Measurements from ENCODE around the gene TUBGCP6. TPM values are rescaled to one million over a fixed set of nuclear protein-coding genes. Genes with fewer than 3 reads are reported as not detected.

TUBGCP6 gene
- total RNA-seq, 1 experiment from 2014 or later: 31.3 TPM

DNA sequence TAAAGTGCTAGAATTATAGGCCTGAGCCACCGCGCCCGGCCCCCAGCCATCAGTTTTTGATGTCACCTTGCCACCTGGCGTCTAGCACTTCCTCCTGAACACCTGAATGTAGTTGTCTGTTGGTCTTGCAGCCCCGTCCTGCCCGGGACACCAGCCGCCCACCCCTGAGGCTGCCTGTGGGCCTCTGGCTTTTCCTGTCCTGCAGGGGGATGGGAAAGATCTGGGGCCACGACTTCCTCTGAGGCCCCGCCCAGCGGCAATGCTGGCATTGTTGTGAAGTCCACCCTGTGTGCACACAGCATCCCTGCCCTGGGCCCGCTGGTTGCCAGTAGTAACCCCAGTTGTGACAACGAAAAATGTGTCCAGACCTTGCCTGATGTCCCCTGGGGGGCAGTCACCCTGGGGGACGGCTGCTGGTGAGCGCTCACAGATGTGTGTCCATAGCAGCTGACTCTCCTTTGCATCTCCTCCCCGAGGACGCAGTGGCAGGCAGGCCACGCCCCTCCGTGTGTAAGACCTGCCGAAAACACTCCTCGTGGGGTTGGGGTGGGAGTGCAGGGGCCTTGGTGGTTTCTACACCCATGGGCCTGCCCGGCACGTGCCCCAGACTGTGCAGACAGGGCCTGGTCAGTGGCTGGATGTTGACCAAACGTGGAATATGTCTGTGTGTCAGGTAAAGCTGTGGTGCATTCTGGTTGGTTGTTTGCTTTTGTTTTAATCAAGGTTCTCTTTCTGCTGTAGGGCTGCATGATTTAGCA lies 37.3 kb downstream of the TUBGCP6 start:
- ChIA-PET POLR2A (interaction anchor here (0.6 kb wide), 1 partner anchor 178 kb away, joined by 4 read pairs; no protein-coding TSS in a partner anchor), CTCF (no interaction called here)
- Histone ChIP-seq H3K27ac (ENCODE audit: low read length) (no peak overlapping the region), H3K9me3 (ENCODE audit: control insufficient read depth, insufficient read depth, low read depth, low read length) (no peaks in the 10 kb centered on the region), H3K4me1 (ENCODE audit: control insufficient read depth, insufficient read depth, low read length) (peaks cover 2% of the 10 kb centered on the region; the same call in 1 of the 2 replicates), H3K36me3 (ENCODE audit: control insufficient read depth, insufficient read depth, low read length) (no peaks in the 10 kb centered on the region), H3K4me3 (ENCODE audit: low read depth in 2 of 2, low read length in 2 of 2) (no peak overlapping the region), H3K27me3 (ENCODE audit: control insufficient read depth, insufficient read depth, low read length) (no peaks in the 10 kb centered on the region)
- in situ Hi-C loops (cut with HindIII; ENCODE audit: low pct_unique_long_range_greater_than_20kb, low sequenced_read_pairs): no loop called here
- TF ChIP-seq SIN3A (IDR thresholded peaks at IDR 0.05; ENCODE audit: borderline replicate concordance, insufficient read depth, low read depth, low read length): no peak
- TF ChIP-seq POLR2AphosphoS5 (IDR thresholded peaks at IDR 0.05; ENCODE audit: low read depth, low read length): no peak
- TF ChIP-seq, protein P1, sequence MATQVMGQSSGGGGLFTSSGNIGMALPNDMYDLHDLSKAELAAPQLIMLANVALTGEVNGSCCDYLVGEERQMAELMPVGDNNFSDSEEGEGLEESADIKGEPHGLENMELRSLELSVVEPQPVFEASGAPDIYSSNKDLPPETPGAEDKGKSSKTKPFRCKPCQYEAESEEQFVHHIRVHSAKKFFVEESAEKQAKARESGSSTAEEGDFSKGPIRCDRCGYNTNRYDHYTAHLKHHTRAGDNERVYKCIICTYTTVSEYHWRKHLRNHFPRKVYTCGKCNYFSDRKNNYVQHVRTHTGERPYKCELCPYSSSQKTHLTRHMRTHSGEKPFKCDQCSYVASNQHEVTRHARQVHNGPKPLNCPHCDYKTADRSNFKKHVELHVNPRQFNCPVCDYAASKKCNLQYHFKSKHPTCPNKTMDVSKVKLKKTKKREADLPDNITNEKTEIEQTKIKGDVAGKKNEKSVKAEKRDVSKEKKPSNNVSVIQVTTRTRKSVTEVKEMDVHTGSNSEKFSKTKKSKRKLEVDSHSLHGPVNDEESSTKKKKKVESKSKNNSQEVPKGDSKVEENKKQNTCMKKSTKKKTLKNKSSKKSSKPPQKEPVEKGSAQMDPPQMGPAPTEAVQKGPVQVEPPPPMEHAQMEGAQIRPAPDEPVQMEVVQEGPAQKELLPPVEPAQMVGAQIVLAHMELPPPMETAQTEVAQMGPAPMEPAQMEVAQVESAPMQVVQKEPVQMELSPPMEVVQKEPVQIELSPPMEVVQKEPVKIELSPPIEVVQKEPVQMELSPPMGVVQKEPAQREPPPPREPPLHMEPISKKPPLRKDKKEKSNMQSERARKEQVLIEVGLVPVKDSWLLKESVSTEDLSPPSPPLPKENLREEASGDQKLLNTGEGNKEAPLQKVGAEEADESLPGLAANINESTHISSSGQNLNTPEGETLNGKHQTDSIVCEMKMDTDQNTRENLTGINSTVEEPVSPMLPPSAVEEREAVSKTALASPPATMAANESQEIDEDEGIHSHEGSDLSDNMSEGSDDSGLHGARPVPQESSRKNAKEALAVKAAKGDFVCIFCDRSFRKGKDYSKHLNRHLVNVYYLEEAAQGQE (IDR thresholded peaks at IDR 0.05; ENCODE audit: insufficient read depth in 1 of 2, low read depth in 2 of 2, low read length in 1 of 2): no peak
- TF ChIP-seq, protein P2, sequence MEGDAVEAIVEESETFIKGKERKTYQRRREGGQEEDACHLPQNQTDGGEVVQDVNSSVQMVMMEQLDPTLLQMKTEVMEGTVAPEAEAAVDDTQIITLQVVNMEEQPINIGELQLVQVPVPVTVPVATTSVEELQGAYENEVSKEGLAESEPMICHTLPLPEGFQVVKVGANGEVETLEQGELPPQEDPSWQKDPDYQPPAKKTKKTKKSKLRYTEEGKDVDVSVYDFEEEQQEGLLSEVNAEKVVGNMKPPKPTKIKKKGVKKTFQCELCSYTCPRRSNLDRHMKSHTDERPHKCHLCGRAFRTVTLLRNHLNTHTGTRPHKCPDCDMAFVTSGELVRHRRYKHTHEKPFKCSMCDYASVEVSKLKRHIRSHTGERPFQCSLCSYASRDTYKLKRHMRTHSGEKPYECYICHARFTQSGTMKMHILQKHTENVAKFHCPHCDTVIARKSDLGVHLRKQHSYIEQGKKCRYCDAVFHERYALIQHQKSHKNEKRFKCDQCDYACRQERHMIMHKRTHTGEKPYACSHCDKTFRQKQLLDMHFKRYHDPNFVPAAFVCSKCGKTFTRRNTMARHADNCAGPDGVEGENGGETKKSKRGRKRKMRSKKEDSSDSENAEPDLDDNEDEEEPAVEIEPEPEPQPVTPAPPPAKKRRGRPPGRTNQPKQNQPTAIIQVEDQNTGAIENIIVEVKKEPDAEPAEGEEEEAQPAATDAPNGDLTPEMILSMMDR (IDR thresholded peaks at IDR 0.05): no peak
- no peak for TF ChIP-seq TCF7L2 (IDR thresholded peaks at IDR 0.05; ENCODE audit: low read depth, low read length)
- DNase-seq (ENCODE audit: low read depth, low spot score): no peak
- intact Hi-C loops (cut with micrococcal nuclease; ENCODE audit: unreplicated experiment): no loop called here
- no TSS peak for BruUV-seq (replicated peaks)
- no peak for ATAC-seq

DNA sequence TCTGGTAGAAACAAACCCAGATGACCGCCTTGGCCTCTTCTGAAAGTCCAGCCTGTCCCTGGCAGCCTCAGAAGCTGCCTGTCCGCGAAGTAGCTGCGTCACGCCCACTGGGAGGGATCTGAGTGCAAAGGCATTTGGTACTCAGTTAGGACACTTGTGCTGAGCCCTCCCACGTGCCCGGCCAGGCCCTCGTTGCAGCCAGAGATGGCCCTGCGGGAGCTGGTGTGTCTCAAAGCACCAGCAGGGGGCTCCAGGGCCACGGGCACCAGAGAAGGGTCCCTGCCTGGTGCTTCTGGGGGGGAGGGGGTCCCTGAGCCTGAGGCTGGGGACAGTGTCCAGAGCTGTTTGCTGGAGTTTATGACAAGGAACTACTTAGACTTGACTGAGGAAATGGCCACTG lies 38.2 kb downstream of the TUBGCP6 start:
- intact Hi-C loops (cut with micrococcal nuclease; ENCODE audit: unreplicated experiment) (no loop called here), in situ Hi-C loops (cut with HindIII; ENCODE audit: low pct_unique_long_range_greater_than_20kb, low sequenced_read_pairs) (no loop called here)
- ATAC-seq: peak; percentile 70
- POLR2A ChIA-PET: interaction anchor here (0.8 kb wide), 1 partner anchor 16 kb away, joined by 3 read pairs; no protein-coding TSS in a partner anchor
- H3K9me3 ChIP-seq (ENCODE audit: control insufficient read depth, insufficient read depth, low read depth, low read length): no peaks in the 10 kb centered on the region
- H3K4me1 ChIP-seq (ENCODE audit: control insufficient read depth, insufficient read depth, low read length): peaks cover 7% of the 10 kb centered on the region; the same call in 1 of the 2 replicates
- H3K27me3 ChIP-seq (ENCODE audit: control insufficient read depth, insufficient read depth, low read length): no peaks in the 10 kb centered on the region
- DNase-seq (ENCODE audit: low read depth, low spot score): no peak
- TF ChIP-seq TCF7L2 (IDR thresholded peaks at IDR 0.05; ENCODE audit: low read depth, low read length): no peak
- TF ChIP-seq, protein P2 (IDR thresholded peaks at IDR 0.05): peak; percentile 79
- H3K4me3 ChIP-seq (ENCODE audit: low read depth in 2 of 2, low read length in 2 of 2): no peak overlapping the region
- BruUV-seq (replicated peaks): no TSS peak
- H3K27ac ChIP-seq (ENCODE audit: low read length): no peak overlapping the region
- CTCF ChIA-PET: no interaction called here
- H3K36me3 ChIP-seq (ENCODE audit: control insufficient read depth, insufficient read depth, low read length): no peaks in the 10 kb centered on the region
